Measurements from ENCODE around the gene BRD4.

- TF ChIP-seq, protein P1, sequence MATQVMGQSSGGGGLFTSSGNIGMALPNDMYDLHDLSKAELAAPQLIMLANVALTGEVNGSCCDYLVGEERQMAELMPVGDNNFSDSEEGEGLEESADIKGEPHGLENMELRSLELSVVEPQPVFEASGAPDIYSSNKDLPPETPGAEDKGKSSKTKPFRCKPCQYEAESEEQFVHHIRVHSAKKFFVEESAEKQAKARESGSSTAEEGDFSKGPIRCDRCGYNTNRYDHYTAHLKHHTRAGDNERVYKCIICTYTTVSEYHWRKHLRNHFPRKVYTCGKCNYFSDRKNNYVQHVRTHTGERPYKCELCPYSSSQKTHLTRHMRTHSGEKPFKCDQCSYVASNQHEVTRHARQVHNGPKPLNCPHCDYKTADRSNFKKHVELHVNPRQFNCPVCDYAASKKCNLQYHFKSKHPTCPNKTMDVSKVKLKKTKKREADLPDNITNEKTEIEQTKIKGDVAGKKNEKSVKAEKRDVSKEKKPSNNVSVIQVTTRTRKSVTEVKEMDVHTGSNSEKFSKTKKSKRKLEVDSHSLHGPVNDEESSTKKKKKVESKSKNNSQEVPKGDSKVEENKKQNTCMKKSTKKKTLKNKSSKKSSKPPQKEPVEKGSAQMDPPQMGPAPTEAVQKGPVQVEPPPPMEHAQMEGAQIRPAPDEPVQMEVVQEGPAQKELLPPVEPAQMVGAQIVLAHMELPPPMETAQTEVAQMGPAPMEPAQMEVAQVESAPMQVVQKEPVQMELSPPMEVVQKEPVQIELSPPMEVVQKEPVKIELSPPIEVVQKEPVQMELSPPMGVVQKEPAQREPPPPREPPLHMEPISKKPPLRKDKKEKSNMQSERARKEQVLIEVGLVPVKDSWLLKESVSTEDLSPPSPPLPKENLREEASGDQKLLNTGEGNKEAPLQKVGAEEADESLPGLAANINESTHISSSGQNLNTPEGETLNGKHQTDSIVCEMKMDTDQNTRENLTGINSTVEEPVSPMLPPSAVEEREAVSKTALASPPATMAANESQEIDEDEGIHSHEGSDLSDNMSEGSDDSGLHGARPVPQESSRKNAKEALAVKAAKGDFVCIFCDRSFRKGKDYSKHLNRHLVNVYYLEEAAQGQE (IDR thresholded peaks at IDR 0.05; ENCODE audit: insufficient read depth in 1 of 2, low read depth in 2 of 2, low read length in 2 of 2), result no peak
- no peak for TF ChIP-seq FOXP2 (optimal IDR thresholded peaks at IDR 0.05; ENCODE audit: borderline replicate concordance, extremely low read depth, extremely low read length, insufficient read depth)
These were observed 15.8 kb downstream of the BRD4 start for GRCh38 chr19:15316498-15316897.
